A549 (cell line): Measurements from ENCODE around the gene CYP1A2. TPM values are rescaled to one million over a fixed set of nuclear protein-coding genes. Genes with fewer than 3 reads are reported as not detected.

Experiments used
- ATAC-seq, 2 experiments: fragments of 200-7000 bp in 1 of 2; fragments of >200 bp in 1 of 2; cut with Nextera tagmentation in 1 of 2; cut with Tn5 transposase in 1 of 2; 3 replicates each; pipeline versions ENCODE4 v1.8.0 to v1.9.1; 2018 to 2020; ENCODE audit warnings: mild to moderate bottlenecking in 1 of 2, moderate library complexity in 1 of 2
- CTCF ChIA-PET: fragments of 300-600 bp; sonication (Branson Sonifier 250); formaldehyde crosslinking; extraction: SDS; loops from one replicate; lab custom pipeline; 2021; ENCODE audit warnings: antibody characterized with exemption, inconsistent platforms; lab: Yijun Ruan, JAX
- POLR2A ChIA-PET: fragments of 350-600 bp; formaldehyde crosslinking; extraction: SDS; loops from one replicate; lab custom pipeline; 2021; ENCODE audit warnings: antibody characterized with exemption, inconsistent platforms; lab: Yijun Ruan, JAX
- DNase-seq, 2 experiments: peaks; one replicate each; pipeline versions ENCODE4 v3.0.0 to v3.0.0-alpha.2; 2011 to 2016; ENCODE audit warnings: low read depth in 1 of 2, low spot score in 1 of 2
- FAIRE-seq: peaks from 2 replicates; lab custom pipeline; 2011; peaks lifted over from hg19 to GRCh38; lab: Jason Lieb, UNC
- H3K27ac ChIP-seq, 2 experiments: fragments of >200 bp; sonication (Bioruptor Twin); formaldehyde crosslinking; 3 replicates each; pipeline ENCODE4 v1.5.1; 2016 to 2017
- H3K4me1 ChIP-seq: fragments of >200 bp; sonication (Bioruptor Twin); formaldehyde crosslinking; 3 replicates; pipeline ENCODE4 v1.6.1; 2016
- H3K4me2 ChIP-seq: fragments of >200 bp; sonication (Bioruptor Twin); formaldehyde crosslinking; 3 replicates; pipeline ENCODE4 v1.6.1; 2016
- H3K4me3 ChIP-seq: fragments of >200 bp; sonication (Bioruptor Twin); formaldehyde crosslinking; 3 replicates; pipeline ENCODE4 v1.5.1; 2016
- H3K9me3 ChIP-seq: fragments of >200 bp; sonication (Bioruptor Twin); formaldehyde crosslinking; 3 replicates; pipeline ENCODE4 v1.6.1; 2016
- BHLHE40 ChIP-seq: IDR thresholded peaks from 2 replicates; pipeline ENCODE4 v1.6.1; 2012; ENCODE audit warnings: low read depth, low read length, inconsistent platforms
- CEBPB ChIP-seq, 2 experiments: fragments of >200 bp in 1 of 2; sonication (Bioruptor Twin) in 1 of 2; formaldehyde crosslinking in 1 of 2; IDR thresholded peaks; 2 replicates each; pipeline ENCODE4 v1.6.1; 2012 to 2016
- CTCF ChIP-seq: fragments of >200 bp; sonication (Bioruptor Twin); formaldehyde crosslinking; IDR thresholded peaks from 3 replicates; pipeline ENCODE4 v1.5.1; 2016
- EHMT2 ChIP-seq: fragments of 200-600 bp; sonication (generic); IDR thresholded peaks from 2 replicates; pipeline ENCODE4 v1.6.1; 2016; ENCODE audit warnings: antibody characterized with exemption, low read depth, mild to moderate bottlenecking, moderate library complexity
- FOSB ChIP-seq: fragments of 250-450 bp; sonication (Bioruptor Pico); IDR thresholded peaks from 2 replicates; pipeline ENCODE4 v1.5.0; 2020; ENCODE audit warnings: mild to moderate bottlenecking, moderate library complexity
- HDAC2 ChIP-seq: fragments of 200-600 bp; sonication (generic); IDR thresholded peaks from 2 replicates; pipeline ENCODE4 v1.6.1; 2016
- HES2 ChIP-seq: fragments of >200 bp; sonication (Bioruptor Twin); formaldehyde crosslinking; IDR thresholded peaks from 2 replicates; pipeline ENCODE4 v1.6.1; 2016
- HOXA7 ChIP-seq: fragments of 250-450 bp; sonication (Bioruptor Pico); IDR thresholded peaks from 2 replicates; pipeline ENCODE4 v1.5.0; 2020; ENCODE audit warnings: mild to moderate bottlenecking, moderate library complexity
- HOXB5 ChIP-seq: fragments of 250-450 bp; sonication (Bioruptor Pico); IDR thresholded peaks from 2 replicates; pipeline ENCODE4 v1.5.0; 2020; ENCODE audit warnings: mild to moderate bottlenecking, moderate library complexity
- JUN ChIP-seq, 2 experiments: fragments of >200 bp; sonication (Bioruptor Twin); formaldehyde crosslinking; IDR thresholded peaks; 2 replicates in 1 of 2; 3 replicates in 1 of 2; pipeline ENCODE4 v1.6.1; 2016 to 2017
- NPAS2 ChIP-seq: fragments of 250-450 bp; sonication (Bioruptor Pico); IDR thresholded peaks from 2 replicates; pipeline ENCODE4 v1.8.0; 2022; ENCODE audit warnings: mild to moderate bottlenecking, moderate library complexity, borderline replicate concordance
- RARB ChIP-seq: fragments of 250-450 bp; sonication (Bioruptor Pico); IDR thresholded peaks from 2 replicates; pipeline ENCODE4 v1.8.0; 2021; ENCODE audit warnings: mild to moderate bottlenecking, moderate library complexity
- RCOR1 ChIP-seq: fragments of 150-350 bp; IDR thresholded peaks from 2 replicates; pipeline ENCODE4 v1.6.1; 2014; ENCODE audit warnings: antibody characterized with exemption, low read length, low read depth
- SREBF2 ChIP-seq: fragments of 450-650 bp; IDR thresholded peaks from 2 replicates; pipeline ENCODE4 v1.6.1; 2014; ENCODE audit warnings: mild to moderate bottlenecking, moderate library complexity
- ZNF302 ChIP-seq: fragments of 250-450 bp; sonication (Bioruptor Pico); IDR thresholded peaks from 2 replicates; pipeline ENCODE4 v1.9.0; 2021; ENCODE audit warnings: inconsistent platforms, mild to moderate bottlenecking, moderate library complexity
- WGBS: methylation state at CpG from one replicate; pipeline ENCODE4 v1.1.6; 2017; ENCODE audit errors: missing lambda C conversion rate; 5-methylcytosine and 5-hydroxymethylcytosine counted together
- polyA plus RNA-seq, 4 experiments: library from polyadenylated mRNA; depleted of rRNA in 3 of 4; stranded (reverse); fragments of >200 nt; fragmentation: RNase III in 1 of 4; extraction: RNeasy Plus Mini Kit Qiagen cat#74134 plus additional on column Dnase treatment in 1 of 4; gene quantifications; 2 replicates in 3 of 4; 3 replicates in 1 of 4; pipeline ENCODE4 v1.2.3, GENCODE V29; 2011 to 2017
- TF ChIP-seq, protein P1 (sequence below): fragments of 450-650 bp; IDR thresholded peaks from 2 replicates; pipeline ENCODE4 v1.6.1; 2014; ENCODE audit warnings: antibody characterized with exemption
- TF ChIP-seq, protein P2 (sequence below): IDR thresholded peaks from 2 replicates; pipeline ENCODE4 v1.6.1; 2012
- TF ChIP-seq, protein P3 (sequence below): fragments of 200-600 bp; sonication (generic); IDR thresholded peaks from 2 replicates; pipeline ENCODE4 v1.6.1; 2016; ENCODE audit warnings: antibody characterized with exemption, mild to moderate bottlenecking, moderate library complexity
- TF ChIP-seq, protein P4 (sequence below): fragments of 250-450 bp; sonication (Bioruptor Pico); IDR thresholded peaks from 2 replicates; pipeline ENCODE4 v1.5.0; 2021; ENCODE audit warnings: mild to moderate bottlenecking, moderate library complexity, borderline replicate concordance
- TF ChIP-seq, protein P5 (sequence below): IDR thresholded peaks from 2 replicates; pipeline ENCODE4 v1.6.1; 2012; ENCODE audit warnings: low read depth, borderline replicate concordance

CYP1A2 gene
- polyA plus RNA-seq, 2 of the 4 experiments (the other 2 are of a cell fraction), result not detected

GRCh38 chr15:74723187-74723586 lies 25.5 kb upstream of the CYP1A2 start:
- TF ChIP-seq HDAC2 (no peak), JUN (IDR thresholded peaks at IDR 0.05) (no peak), HOXB5 (CRISPR knock-in tag) (no peak), RCOR1 (no peak), HES2 (no peak), RARB (CRISPR knock-in tag) (no peak), BHLHE40 (no peak), HOXA7 (CRISPR knock-in tag) (no peak), NPAS2 (no peak), CTCF (no peak), ZNF302 (CRISPR knock-in tag) (no peak), FOSB (CRISPR knock-in tag) (no peak), SREBF2 (no peak), EHMT2 (no peak), CEBPB (IDR thresholded peaks at IDR 0.05) (no peak)
- TF ChIP-seq, protein P1, sequence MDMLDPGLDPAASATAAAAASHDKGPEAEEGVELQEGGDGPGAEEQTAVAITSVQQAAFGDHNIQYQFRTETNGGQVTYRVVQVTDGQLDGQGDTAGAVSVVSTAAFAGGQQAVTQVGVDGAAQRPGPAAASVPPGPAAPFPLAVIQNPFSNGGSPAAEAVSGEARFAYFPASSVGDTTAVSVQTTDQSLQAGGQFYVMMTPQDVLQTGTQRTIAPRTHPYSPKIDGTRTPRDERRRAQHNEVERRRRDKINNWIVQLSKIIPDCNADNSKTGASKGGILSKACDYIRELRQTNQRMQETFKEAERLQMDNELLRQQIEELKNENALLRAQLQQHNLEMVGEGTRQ, result no peak
- TF ChIP-seq, protein P2, sequence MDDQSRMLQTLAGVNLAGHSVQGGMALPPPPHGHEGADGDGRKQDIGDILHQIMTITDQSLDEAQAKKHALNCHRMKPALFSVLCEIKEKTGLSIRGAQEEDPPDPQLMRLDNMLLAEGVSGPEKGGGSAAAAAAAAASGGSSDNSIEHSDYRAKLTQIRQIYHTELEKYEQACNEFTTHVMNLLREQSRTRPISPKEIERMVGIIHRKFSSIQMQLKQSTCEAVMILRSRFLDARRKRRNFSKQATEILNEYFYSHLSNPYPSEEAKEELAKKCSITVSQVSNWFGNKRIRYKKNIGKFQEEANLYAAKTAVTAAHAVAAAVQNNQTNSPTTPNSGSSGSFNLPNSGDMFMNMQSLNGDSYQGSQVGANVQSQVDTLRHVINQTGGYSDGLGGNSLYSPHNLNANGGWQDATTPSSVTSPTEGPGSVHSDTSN, result no peak
- TF ChIP-seq, protein P3, sequence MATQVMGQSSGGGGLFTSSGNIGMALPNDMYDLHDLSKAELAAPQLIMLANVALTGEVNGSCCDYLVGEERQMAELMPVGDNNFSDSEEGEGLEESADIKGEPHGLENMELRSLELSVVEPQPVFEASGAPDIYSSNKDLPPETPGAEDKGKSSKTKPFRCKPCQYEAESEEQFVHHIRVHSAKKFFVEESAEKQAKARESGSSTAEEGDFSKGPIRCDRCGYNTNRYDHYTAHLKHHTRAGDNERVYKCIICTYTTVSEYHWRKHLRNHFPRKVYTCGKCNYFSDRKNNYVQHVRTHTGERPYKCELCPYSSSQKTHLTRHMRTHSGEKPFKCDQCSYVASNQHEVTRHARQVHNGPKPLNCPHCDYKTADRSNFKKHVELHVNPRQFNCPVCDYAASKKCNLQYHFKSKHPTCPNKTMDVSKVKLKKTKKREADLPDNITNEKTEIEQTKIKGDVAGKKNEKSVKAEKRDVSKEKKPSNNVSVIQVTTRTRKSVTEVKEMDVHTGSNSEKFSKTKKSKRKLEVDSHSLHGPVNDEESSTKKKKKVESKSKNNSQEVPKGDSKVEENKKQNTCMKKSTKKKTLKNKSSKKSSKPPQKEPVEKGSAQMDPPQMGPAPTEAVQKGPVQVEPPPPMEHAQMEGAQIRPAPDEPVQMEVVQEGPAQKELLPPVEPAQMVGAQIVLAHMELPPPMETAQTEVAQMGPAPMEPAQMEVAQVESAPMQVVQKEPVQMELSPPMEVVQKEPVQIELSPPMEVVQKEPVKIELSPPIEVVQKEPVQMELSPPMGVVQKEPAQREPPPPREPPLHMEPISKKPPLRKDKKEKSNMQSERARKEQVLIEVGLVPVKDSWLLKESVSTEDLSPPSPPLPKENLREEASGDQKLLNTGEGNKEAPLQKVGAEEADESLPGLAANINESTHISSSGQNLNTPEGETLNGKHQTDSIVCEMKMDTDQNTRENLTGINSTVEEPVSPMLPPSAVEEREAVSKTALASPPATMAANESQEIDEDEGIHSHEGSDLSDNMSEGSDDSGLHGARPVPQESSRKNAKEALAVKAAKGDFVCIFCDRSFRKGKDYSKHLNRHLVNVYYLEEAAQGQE, result no peak
- TF ChIP-seq, protein P4, sequence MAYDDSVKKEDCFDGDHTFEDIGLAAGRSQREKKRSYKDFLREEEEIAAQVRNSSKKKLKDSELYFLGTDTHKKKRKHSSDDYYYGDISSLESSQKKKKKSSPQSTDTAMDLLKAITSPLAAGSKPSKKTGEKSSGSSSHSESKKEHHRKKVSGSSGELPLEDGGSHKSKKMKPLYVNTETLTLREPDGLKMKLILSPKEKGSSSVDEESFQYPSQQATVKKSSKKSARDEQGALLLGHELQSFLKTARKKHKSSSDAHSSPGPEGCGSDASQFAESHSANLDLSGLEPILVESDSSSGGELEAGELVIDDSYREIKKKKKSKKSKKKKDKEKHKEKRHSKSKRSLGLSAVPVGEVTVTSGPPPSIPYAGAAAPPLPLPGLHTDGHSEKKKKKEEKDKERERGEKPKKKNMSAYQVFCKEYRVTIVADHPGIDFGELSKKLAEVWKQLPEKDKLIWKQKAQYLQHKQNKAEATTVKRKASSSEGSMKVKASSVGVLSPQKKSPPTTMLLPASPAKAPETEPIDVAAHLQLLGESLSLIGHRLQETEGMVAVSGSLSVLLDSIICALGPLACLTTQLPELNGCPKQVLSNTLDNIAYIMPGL (CRISPR knock-in tag), result no peak
- TF ChIP-seq, protein P5, sequence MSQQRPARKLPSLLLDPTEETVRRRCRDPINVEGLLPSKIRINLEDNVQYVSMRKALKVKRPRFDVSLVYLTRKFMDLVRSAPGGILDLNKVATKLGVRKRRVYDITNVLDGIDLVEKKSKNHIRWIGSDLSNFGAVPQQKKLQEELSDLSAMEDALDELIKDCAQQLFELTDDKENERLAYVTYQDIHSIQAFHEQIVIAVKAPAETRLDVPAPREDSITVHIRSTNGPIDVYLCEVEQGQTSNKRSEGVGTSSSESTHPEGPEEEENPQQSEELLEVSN, result no peak
- Histone ChIP-seq H3K4me1 (peaks cover 4% of the 10 kb centered on the region; the same call in 1 of the 3 replicates), H3K4me2 (no peak overlapping the region), H3K9me3 (no peaks in the 10 kb centered on the region), H3K27ac (no peak overlapping the region), H3K4me3 (no peak overlapping the region)
- ChIA-PET CTCF (interaction anchor here (1.1 kb wide), 1 partner anchor 100 kb away, joined by 3 read pairs; no protein-coding TSS in a partner anchor), POLR2A (no interaction called here)
- no peak for DNase-seq
- 60% methylated on average over 1 of the region's 1 CpG for WGBS
- ATAC-seq, result no peak
- FAIRE-seq, result no peak
